GM23248 (cell line): ENCODE results near the gene NELFA. TPM values are rescaled to one million over a fixed set of nuclear protein-coding genes. Genes with fewer than 3 reads are reported as not detected.
A peak's percentile ranks its signal among the peaks of the same experiment; 100 is the strongest.

Experiments used
- DNase-seq: peaks from one replicate; pipeline ENCODE4 v3.0.0-alpha.2; 2015
- H2AFZ ChIP-seq: fragments of 200-600 bp; sonication (generic); 2 replicates; pipeline ENCODE4 v1.6.1; 2016; ENCODE audit warnings: antibody characterized with exemption
- H3F3A ChIP-seq: fragments of 200-600 bp; sonication (generic); 2 replicates; pipeline ENCODE4 v1.6.1; 2016; ENCODE audit warnings: mild to moderate bottlenecking, antibody characterized with exemption, mixed run types; ENCODE audit not compliant: insufficient read depth
- H3K27ac ChIP-seq: fragments of 200-600 bp; sonication (generic); 2 replicates; pipeline ENCODE4 v1.5.1; 2016; ENCODE audit warnings: mild to moderate bottlenecking
- H3K27me3 ChIP-seq: fragments of 200-600 bp; sonication (generic); replicated peaks from 2 replicates; pipeline ENCODE4 v1.6.1; 2016; ENCODE audit warnings: mild to moderate bottlenecking; ENCODE audit not compliant: insufficient read depth
- H3K36me3 ChIP-seq: fragments of 200-600 bp; sonication (generic); 2 replicates; pipeline ENCODE4 v1.6.1; 2016; ENCODE audit warnings: low read depth, mild to moderate bottlenecking
- H3K4me1 ChIP-seq: fragments of 200-600 bp; sonication (generic); 2 replicates; pipeline ENCODE4 v1.6.1; 2016; ENCODE audit warnings: mild to moderate bottlenecking; ENCODE audit not compliant: insufficient read depth
- H3K4me2 ChIP-seq: fragments of 200-600 bp; sonication (generic); one replicate; pipeline ENCODE4 v1.6.1; 2016; ENCODE audit warnings: mild to moderate bottlenecking; ENCODE audit not compliant: unreplicated experiment
- H3K4me3 ChIP-seq: fragments of 200-600 bp; sonication (generic); 2 replicates; pipeline ENCODE4 v1.5.1; 2016; ENCODE audit warnings: mild to moderate bottlenecking
- H3K79me2 ChIP-seq: fragments of 200-600 bp; sonication (generic); 2 replicates; pipeline ENCODE4 v1.6.1; 2016; ENCODE audit warnings: mild to moderate bottlenecking; ENCODE audit not compliant: insufficient read depth
- H3K9ac ChIP-seq: fragments of 200-600 bp; sonication (generic); 2 replicates; pipeline ENCODE4 v1.6.1; 2016; ENCODE audit warnings: mild to moderate bottlenecking
- H3K9me2 ChIP-seq: fragments of 200-600 bp; sonication (generic); 2 replicates; pipeline ENCODE4 v1.6.1; 2016; ENCODE audit warnings: mixed run types, mild to moderate bottlenecking, moderate library complexity; ENCODE audit not compliant: insufficient read depth
- H3K9me3 ChIP-seq: fragments of 200-600 bp; sonication (generic); one replicate; pipeline ENCODE4 v1.6.1; 2017; ENCODE audit warnings: low read depth
- H4K20me1 ChIP-seq: fragments of 200-600 bp; sonication (generic); 2 replicates; pipeline ENCODE4 v1.6.0; 2016; ENCODE audit not compliant: insufficient read depth
- EZH2 ChIP-seq: fragments of 200-600 bp; sonication (generic); IDR thresholded peaks from 2 replicates; pipeline ENCODE4 v1.6.1; 2018; ENCODE audit warnings: antibody characterized with exemption, mild to moderate bottlenecking; ENCODE audit not compliant: insufficient read depth, poor library complexity, severe bottlenecking
- EZH2phosphoT487 ChIP-seq: fragments of 200-600 bp; sonication (generic); IDR thresholded peaks from 2 replicates; pipeline ENCODE4 v1.6.1; 2018; ENCODE audit warnings: antibody characterized with exemption, moderate library complexity, mild to moderate bottlenecking, low read depth; ENCODE audit not compliant: insufficient read depth
- WGBS, 2 experiments: methylation state at CpG; one replicate each; pipeline ENCODE4 v1.1.6; 2015 to 2017; ENCODE audit warnings: low lambda C conversion rate in 2 of 2, low coverage in 1 of 2; ENCODE audit errors: missing lambda C conversion rate in 2 of 2; 5-methylcytosine and 5-hydroxymethylcytosine counted together
- in situ Hi-C: fragments of 300-500 bp; cut with MboI; formaldehyde crosslinking; loops from 2 replicates; pipeline ENCODE4 v1.15.0; 2020
- polyA plus RNA-seq: library from polyadenylated mRNA; unstranded; fragments of >200 nt; fragmentation: Nextera tagmentation; extraction: Ambion mirVana; gene quantifications from 2 replicates; pipeline ENCODE4 v1.2.1, GENCODE V29; 2016
- total RNA-seq: library from RNA; depleted of rRNA; stranded (reverse); fragments of >200 nt; shearing (Covaris generic); gene quantifications from 2 replicates; pipeline ENCODE4 v1.2.3, GENCODE V29; 2014

Gene NELFA
- total and polyA plus RNA-seq, 2 experiments from 2014 or later = 18.7 to 23.6 TPM

DNA sequence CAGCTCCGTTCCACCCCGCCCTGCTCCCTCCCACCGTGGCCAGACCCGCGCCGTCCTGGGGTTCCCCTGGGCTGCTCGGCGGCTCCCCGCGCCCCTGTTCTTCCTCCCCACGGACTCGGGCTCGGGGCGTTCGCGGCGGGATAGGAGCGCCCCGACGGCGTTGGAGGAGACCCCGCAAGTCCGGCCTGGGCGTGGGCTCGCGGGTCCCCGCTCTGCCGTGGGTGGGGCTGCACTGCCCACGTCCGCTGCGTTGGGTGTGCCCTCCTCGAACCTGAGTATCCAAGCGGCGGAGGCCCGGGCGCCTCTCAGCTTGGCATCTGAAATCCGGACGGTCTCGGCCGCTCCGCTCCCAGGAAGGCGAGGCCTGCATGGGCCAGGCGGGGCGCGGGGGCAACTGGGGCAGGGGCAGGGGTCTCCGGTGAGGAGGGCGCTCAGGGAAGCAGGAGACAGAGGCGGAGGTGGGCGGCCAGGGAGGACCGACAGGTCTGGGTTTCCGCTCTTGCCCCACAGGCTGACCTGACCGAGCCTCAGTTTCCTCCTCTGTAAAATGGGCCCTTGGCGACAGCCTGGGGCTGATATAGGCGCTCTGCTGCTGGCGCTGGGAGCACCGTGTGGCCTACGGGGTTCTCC is 38.4 kb upstream of the NELFA start:
- Histone ChIP-seq H3K27ac (no peak overlapping the region), H3K9me3 (no peaks in the 10 kb centered on the region), H3K9me2 (no peaks in the 10 kb centered on the region), H3K9ac (no peak overlapping the region), H3K4me2 (no peak overlapping the region), H3K4me1 (no peaks in the 10 kb centered on the region), H3K36me3 (no peaks in the 10 kb centered on the region), H3F3A (no peaks in the 10 kb centered on the region), H3K79me2 (no peaks in the 10 kb centered on the region), H4K20me1 (no peaks in the 10 kb centered on the region), H2AFZ (no peak overlapping the region), H3K27me3 (peaks cover 7% of the 10 kb centered on the region), H3K4me3 (no peak overlapping the region)
- in situ Hi-C loops = no loop called here
- DNase-seq = no peak
- 22 to 35% methylated on average over 38 to 57 of the region's 57 CpGs for WGBS, 2 experiments
- TF ChIP-seq EZH2 = no peak
- TF ChIP-seq EZH2phosphoT487 = no peak

DNA sequence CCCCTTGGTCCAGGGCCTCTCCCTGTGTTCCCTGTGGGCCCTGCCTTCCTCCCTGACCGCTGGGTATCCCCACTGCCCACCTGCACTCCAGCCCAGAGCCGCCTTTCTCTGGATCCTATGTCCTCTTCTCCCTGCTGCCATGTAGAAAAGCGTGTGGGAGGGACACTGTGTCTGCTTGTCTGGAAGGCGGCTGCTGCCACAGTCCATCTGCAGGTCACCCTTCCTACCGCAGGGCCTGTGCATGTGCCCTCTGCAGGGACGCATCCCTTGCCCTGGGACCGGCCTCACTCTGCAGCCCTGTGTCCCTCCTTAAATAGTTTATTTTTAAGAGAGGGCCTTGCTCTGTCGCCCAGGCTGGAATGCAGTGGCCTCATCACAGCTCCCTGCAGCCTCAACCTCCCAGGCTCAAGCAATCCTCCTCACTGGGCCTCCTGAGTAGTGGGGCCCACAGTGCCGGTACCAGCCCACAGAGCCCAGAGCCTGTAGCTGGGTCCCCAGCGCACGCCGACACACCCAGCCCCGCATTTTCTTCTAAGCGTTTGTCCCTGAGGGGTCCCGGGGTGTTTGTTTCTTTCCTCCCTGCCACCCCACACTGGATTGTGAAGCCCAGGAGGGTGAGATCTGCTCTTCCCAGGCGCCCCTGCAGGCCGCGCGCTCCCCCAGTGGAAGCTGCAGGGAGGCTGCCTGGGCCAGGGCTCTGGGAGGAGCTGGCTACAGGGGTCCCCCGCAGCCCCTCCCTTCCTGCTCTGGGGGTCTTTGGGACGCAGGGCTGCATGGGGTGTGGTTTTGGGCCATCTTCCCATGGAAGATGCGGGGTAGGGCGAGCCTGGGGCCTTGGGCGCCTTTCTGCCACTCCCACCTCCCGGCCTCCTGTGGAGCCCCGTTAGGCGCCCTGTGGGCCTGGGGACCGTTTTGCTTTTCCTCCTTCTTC is 37.5 kb upstream of the NELFA start:
- WGBS, 2 experiments = 66 to 70% methylated on average over 23 to 24 of the region's 28 CpGs
- no peak overlapping the region for H3K27ac ChIP-seq
- no peaks in the 10 kb centered on the region for H3K9me3 ChIP-seq
- no peaks in the 10 kb centered on the region for H3K79me2 ChIP-seq
- no peaks in the 10 kb centered on the region for H3K36me3 ChIP-seq
- no peak overlapping the region for H3K9ac ChIP-seq
- H3F3A ChIP-seq = no peaks in the 10 kb centered on the region
- in situ Hi-C loops = no loop called here
- DNase-seq = no peak
- no peak overlapping the region for H2AFZ ChIP-seq
- no peaks in the 10 kb centered on the region for H3K9me2 ChIP-seq
- TF ChIP-seq EZH2 (no peak), EZH2phosphoT487 (no peak)
- no peak overlapping the region for H3K4me3 ChIP-seq
- no peak overlapping the region for H3K4me2 ChIP-seq
- H4K20me1 ChIP-seq = no peaks in the 10 kb centered on the region
- H3K4me1 ChIP-seq = no peaks in the 10 kb centered on the region
- H3K27me3 ChIP-seq = peaks cover under 1% of the 10 kb centered on the region; the same call in 1 of the 2 replicates

DNA sequence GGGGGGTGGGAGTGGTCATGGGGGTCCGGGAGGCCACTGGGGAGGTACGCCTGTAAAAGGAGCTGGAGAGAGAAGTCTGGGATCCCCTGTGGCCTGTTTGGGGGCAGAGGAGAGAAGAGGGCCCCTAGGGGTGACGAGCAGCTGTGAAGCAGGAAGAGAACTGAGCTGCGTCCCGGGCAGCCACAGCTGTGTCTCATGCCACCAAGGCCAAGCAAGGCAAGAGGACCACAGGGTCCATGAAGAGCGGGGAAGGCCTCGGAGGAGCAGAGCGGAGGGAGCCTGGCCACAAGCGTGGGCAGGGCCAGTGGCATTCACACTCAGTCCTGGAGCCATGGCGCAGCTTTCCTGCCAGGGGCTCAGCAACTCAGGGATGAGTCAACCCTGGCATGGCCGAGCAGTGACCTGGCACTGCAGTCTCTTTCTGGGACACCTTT is 36.8 kb upstream of the NELFA start:
- H3K79me2 ChIP-seq = no peaks in the 10 kb centered on the region
- no peaks in the 10 kb centered on the region for H3K36me3 ChIP-seq
- no peaks in the 10 kb centered on the region for H4K20me1 ChIP-seq
- no peak overlapping the region for H3K4me3 ChIP-seq
- in situ Hi-C loops = no loop called here
- WGBS, 2 experiments = 75 to 82% methylated on average over 9 to 11 of the region's 11 CpGs
- no peak overlapping the region for H2AFZ ChIP-seq
- TF ChIP-seq EZH2phosphoT487 (no peak), EZH2 (no peak)
- peak; percentile 41 for DNase-seq
- H3K9me3 ChIP-seq = no peaks in the 10 kb centered on the region
- H3K4me1 ChIP-seq = no peaks in the 10 kb centered on the region
- H3K9ac ChIP-seq = no peak overlapping the region
- H3K9me2 ChIP-seq = no peaks in the 10 kb centered on the region
- H3F3A ChIP-seq = no peaks in the 10 kb centered on the region
- no peak overlapping the region for H3K27ac ChIP-seq
- no peak overlapping the region for H3K4me2 ChIP-seq
- H3K27me3 ChIP-seq = no peaks in the 10 kb centered on the region

DNA sequence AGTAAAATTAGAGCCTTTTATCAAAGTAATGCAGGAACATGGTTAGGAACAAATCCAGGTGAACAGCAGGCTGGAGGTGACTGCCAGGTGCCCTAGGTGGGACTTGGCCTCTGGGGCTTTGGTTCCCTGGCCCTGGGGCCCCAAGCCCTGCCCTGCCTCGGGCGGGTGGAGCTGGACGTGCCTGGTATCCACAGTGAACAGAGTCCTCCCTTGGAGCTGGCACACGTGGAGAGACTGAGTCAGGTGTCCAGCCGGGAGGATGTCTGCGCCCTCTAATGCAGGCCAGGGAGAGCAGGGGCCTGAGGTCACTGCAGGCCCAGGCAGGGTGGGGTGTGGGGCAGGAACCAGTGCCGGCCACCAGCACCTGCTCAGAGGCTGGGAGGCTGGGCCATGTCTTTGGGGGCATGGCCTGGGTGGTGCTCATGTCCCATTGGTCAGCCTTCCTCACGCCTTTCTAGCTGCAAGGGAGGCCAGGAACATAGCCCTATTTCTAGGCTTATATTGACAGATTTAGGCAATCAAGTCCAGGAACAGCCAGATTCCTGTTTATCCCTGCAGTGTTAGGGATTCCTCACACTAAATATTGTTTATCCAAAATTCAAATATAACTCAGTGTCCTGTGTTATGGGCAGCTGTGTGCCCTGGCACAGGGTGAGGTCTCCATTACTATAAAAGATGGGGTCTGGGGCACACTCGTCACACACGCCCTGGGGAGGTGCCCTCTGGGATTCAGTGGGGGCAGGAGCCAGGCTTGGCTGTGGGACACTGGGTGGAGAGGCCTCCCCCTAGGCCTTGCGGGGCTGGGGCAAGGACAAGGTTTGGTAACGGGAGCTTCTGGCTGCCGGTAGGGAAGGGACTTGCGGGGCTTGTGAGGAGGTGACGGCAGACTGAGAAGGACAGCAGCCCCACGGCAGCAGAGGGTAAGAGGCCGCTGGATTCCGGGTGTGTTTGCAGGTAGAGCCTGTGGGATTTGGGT is 36.1 kb upstream of the NELFA start:
- no peaks in the 10 kb centered on the region for H3K79me2 ChIP-seq
- 88 to 90% methylated on average over 18 of the region's 18 CpGs for WGBS, 2 experiments

More for the DNA sequence above, 36.1 kb upstream of the NELFA start:
- in situ Hi-C loops = no loop called here
- TF ChIP-seq EZH2 = no peak
- TF ChIP-seq EZH2phosphoT487 = no peak
- peaks cover 7% of the 10 kb centered on the region; the same call in 1 of the 2 replicates for H3K27me3 ChIP-seq
- H3K4me1 ChIP-seq = no peaks in the 10 kb centered on the region
- H3F3A ChIP-seq = no peaks in the 10 kb centered on the region
- no peaks in the 10 kb centered on the region for H4K20me1 ChIP-seq
- no peak overlapping the region for H3K4me2 ChIP-seq
- no peak for DNase-seq
- H2AFZ ChIP-seq = no peak overlapping the region
- no peak overlapping the region for H3K27ac ChIP-seq
- H3K36me3 ChIP-seq = no peaks in the 10 kb centered on the region
- no peaks in the 10 kb centered on the region for H3K9me3 ChIP-seq
- H3K4me3 ChIP-seq = no peak overlapping the region
- no peaks in the 10 kb centered on the region for H3K9me2 ChIP-seq
- no peak overlapping the region for H3K9ac ChIP-seq
